ENCODE results near the gene TAGLN.

TAGLN gene

DNA sequence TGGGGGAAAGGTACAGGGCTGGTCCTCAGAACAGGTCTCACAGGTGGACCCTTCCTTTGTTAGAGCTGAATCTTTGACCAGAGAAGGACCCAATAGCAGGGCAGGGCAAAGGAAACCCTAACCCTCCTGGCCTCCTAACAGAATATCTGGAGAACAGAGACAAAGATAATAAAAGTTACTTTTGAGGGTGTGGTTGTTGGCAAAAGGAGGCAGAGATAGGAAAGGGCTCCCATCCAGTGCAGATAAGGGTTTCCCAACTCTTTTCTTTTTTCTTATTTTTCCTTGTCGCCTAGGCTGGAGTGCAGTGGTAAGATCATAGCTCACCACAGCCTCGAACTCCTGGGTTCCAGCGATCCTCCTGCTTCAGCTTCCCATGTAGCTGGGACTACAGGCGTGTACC is 20.8 kb downstream of the TAGLN start:
- no peak for ATAC-seq
- TF ChIP-seq, protein P1, sequence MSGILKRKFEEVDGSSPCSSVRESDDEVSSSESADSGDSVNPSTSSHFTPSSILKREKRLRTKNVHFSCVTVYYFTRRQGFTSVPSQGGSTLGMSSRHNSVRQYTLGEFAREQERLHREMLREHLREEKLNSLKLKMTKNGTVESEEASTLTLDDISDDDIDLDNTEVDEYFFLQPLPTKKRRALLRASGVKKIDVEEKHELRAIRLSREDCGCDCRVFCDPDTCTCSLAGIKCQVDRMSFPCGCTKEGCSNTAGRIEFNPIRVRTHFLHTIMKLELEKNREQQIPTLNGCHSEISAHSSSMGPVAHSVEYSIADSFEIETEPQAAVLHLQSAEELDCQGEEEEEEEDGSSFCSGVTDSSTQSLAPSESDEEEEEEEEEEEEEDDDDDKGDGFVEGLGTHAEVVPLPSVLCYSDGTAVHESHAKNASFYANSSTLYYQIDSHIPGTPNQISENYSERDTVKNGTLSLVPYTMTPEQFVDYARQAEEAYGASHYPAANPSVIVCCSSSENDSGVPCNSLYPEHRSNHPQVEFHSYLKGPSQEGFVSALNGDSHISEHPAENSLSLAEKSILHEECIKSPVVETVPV (CRISPR knock-in tag; IDR thresholded peaks at IDR 0.05) = no peak
- TF ChIP-seq TOX (CRISPR knock-in tag; IDR thresholded peaks at IDR 0.05; ENCODE audit: borderline replicate concordance) (no peak), TCF4 (CRISPR knock-in tag; IDR thresholded peaks at IDR 0.05; ENCODE audit: borderline replicate concordance) (no peak), ZNF8 (CRISPR knock-in tag; IDR thresholded peaks at IDR 0.05) (no peak), SNAI2 (CRISPR knock-in tag; IDR thresholded peaks at IDR 0.05) (no peak), BACH2 (CRISPR knock-in tag; IDR thresholded peaks at IDR 0.05; ENCODE audit: borderline replicate concordance) (no peak), ZC3H10 (CRISPR knock-in tag; IDR thresholded peaks at IDR 0.05) (no peak), ISL1 (CRISPR knock-in tag; IDR thresholded peaks at IDR 0.05) (no peak), GLIS3 (CRISPR knock-in tag; IDR thresholded peaks at IDR 0.05) (no peak), OSR1 (CRISPR knock-in tag; IDR thresholded peaks at IDR 0.05) (no peak), ESRRG (CRISPR knock-in tag; IDR thresholded peaks at IDR 0.05) (no peak)
- TF ChIP-seq, protein P2, sequence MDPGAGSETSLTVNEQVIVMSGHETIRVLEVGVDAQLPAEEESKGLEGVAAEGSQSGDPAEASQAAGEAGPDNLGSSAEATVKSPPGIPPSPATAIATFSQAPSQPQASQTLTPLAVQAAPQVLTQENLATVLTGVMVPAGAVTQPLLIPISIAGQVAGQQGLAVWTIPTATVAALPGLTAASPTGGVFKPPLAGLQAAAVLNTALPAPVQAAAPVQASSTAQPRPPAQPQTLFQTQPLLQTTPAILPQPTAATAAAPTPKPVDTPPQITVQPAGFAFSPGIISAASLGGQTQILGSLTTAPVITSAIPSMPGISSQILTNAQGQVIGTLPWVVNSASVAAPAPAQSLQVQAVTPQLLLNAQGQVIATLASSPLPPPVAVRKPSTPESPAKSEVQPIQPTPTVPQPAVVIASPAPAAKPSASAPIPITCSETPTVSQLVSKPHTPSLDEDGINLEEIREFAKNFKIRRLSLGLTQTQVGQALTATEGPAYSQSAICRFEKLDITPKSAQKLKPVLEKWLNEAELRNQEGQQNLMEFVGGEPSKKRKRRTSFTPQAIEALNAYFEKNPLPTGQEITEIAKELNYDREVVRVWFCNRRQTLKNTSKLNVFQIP (CRISPR knock-in tag; IDR thresholded peaks at IDR 0.05; ENCODE audit: borderline replicate concordance, low read depth) = no peak
- TF ChIP-seq, protein P3, sequence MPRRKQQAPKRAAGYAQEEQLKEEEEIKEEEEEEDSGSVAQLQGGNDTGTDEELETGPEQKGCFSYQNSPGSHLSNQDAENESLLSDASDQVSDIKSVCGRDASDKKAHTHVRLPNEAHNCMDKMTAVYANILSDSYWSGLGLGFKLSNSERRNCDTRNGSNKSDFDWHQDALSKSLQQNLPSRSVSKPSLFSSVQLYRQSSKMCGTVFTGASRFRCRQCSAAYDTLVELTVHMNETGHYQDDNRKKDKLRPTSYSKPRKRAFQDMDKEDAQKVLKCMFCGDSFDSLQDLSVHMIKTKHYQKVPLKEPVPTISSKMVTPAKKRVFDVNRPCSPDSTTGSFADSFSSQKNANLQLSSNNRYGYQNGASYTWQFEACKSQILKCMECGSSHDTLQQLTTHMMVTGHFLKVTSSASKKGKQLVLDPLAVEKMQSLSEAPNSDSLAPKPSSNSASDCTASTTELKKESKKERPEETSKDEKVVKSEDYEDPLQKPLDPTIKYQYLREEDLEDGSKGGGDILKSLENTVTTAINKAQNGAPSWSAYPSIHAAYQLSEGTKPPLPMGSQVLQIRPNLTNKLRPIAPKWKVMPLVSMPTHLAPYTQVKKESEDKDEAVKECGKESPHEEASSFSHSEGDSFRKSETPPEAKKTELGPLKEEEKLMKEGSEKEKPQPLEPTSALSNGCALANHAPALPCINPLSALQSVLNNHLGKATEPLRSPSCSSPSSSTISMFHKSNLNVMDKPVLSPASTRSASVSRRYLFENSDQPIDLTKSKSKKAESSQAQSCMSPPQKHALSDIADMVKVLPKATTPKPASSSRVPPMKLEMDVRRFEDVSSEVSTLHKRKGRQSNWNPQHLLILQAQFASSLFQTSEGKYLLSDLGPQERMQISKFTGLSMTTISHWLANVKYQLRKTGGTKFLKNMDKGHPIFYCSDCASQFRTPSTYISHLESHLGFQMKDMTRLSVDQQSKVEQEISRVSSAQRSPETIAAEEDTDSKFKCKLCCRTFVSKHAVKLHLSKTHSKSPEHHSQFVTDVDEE (CRISPR knock-in tag; IDR thresholded peaks at IDR 0.05) = no peak

DNA sequence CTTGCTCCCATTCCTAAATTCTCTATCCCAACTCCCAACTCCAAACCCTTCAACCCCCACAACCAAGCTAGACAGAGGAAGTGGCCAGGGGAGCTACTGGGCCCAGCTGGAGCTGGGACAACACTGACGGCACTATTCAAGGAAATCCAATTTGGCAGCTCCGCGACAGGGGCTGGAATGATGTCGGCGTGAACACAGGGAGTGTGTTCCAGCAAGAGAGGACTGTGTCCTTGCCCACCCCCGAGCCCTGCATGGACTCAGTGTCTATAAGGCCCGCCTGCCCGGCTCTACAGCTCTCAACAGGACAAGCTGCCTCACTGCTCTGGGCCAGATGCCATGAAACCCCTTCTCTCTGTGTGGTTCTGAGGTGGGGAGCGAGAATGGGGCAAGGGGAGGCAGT is 21.4 kb downstream of the TAGLN start:
- TF ChIP-seq, protein P1 (CRISPR knock-in tag; IDR thresholded peaks at IDR 0.05) = no peak
- TF ChIP-seq ZFP30 (CRISPR knock-in tag; IDR thresholded peaks at IDR 0.05) (no peak), ZNF8 (CRISPR knock-in tag; IDR thresholded peaks at IDR 0.05) (no peak), OSR1 (CRISPR knock-in tag; IDR thresholded peaks at IDR 0.05) (no peak), BACH2 (CRISPR knock-in tag; IDR thresholded peaks at IDR 0.05; ENCODE audit: borderline replicate concordance) (no peak), TOX (CRISPR knock-in tag; IDR thresholded peaks at IDR 0.05; ENCODE audit: borderline replicate concordance) (no peak), SNAI2 (CRISPR knock-in tag; IDR thresholded peaks at IDR 0.05) (no peak)
- ATAC-seq = no peak

DNA sequence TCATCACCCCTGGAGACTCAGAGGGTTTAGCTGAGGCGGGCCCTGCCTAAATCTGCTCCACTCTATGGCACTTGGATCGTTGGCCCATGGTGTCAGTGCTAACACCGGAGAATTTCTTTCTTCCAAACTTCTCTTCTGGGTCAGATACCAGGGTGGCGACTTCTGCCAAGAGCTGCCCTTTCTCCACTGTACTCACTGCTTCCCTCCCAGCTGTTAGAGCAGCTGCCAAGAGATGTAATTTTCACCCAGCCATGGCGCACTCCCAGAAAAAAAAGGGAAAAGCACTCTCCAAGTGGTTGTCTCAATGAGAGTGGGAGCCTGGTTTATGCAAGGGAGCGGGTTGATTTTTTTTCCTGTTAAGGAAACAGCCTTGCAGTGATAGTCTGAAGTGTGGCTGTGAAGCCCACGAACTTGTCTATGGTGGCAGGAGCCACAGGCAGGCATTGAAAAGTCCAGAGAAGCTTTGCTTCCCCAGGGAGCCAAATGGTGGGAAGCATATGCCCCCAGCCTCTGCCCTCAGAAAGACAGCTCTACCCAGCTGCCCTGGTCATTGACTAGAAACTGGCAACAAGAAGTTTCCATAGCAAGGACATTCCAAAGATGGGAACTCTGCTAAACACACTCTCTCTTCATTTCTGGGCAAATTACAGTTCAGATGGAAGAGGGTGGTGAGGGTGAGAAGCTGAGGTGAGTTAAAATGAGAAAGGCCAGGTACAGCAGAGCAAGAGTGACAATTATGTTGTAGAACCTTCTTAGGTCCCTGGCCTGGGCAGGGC is 22.0 kb downstream of the TAGLN start:
- TF ChIP-seq RARB (CRISPR knock-in tag; IDR thresholded peaks at IDR 0.05) (no peak), ESRRG (CRISPR knock-in tag; IDR thresholded peaks at IDR 0.05) (no peak)
- TF ChIP-seq, protein P4, sequence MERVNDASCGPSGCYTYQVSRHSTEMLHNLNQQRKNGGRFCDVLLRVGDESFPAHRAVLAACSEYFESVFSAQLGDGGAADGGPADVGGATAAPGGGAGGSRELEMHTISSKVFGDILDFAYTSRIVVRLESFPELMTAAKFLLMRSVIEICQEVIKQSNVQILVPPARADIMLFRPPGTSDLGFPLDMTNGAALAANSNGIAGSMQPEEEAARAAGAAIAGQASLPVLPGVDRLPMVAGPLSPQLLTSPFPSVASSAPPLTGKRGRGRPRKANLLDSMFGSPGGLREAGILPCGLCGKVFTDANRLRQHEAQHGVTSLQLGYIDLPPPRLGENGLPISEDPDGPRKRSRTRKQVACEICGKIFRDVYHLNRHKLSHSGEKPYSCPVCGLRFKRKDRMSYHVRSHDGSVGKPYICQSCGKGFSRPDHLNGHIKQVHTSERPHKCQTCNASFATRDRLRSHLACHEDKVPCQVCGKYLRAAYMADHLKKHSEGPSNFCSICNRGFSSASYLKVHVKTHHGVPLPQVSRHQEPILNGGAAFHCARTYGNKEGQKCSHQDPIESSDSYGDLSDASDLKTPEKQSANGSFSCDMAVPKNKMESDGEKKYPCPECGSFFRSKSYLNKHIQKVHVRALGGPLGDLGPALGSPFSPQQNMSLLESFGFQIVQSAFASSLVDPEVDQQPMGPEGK (CRISPR knock-in tag; IDR thresholded peaks at IDR 0.05; ENCODE audit: borderline replicate concordance) = no peak
- no peak for ATAC-seq
